ENCODE measurements around the gene GSTO2. TPM values are rescaled to one million over a fixed set of nuclear protein-coding genes. Genes with fewer than 3 reads are reported as not detected.

Gene GSTO2
- total RNA-seq, 2 experiments from 2014 or later, result 1.8 to 2.7 TPM

DNA sequence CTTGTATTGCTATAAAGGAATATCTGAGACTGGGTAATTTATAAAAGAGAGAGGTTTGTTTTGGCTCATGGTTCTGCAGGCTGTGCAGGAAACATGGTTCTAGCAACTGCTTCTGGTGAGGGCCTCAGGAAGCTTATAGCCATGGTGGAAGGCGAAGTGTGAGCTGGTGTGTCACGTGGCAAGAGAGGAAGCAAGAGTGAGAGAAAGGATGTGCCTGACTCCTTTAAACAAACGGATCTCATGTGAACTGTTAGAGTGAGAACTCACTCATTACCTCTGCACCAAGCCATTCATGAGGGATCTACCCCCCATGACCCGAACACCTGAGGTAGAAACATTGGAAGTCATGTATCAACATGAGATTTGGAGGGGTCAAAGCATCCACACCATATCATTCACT is 77.0 kb downstream of the GSTO2 start:
- ATAC-seq (peak; percentile 28), DNase-seq (no peak)
- H3K4me1 Mint-ChIP-seq (ENCODE audit: low read depth), result peaks cover 12% of the 10 kb centered on the region
- peaks cover 3% of the 10 kb centered on the region for H3K9me3 Mint-ChIP-seq
- H3K27ac Mint-ChIP-seq, result no peak overlapping the region
- no peak overlapping the region for H3K4me3 Mint-ChIP-seq
- H3K36me3 Mint-ChIP-seq (ENCODE audit: low read depth), result no peaks in the 10 kb centered on the region
- POLR2A ChIA-PET, result interaction anchor here (0.6 to 2.4 kb wide), 3 partner anchors 9 to 72 kb away, joined by 4 to 8 read pairs (median 4); no protein-coding TSS in a partner anchor
- H3K27me3 Mint-ChIP-seq, result no peaks in the 10 kb centered on the region
- intact Hi-C loops (cut with micrococcal nuclease), result no loop called here
- CTCF ChIA-PET, result interaction anchor here (0.6 to 10.5 kb wide), 5 partner anchors 9 to 154 kb away, joined by 3 to 234 read pairs (median 23); partner anchors contain the start of gene GSTO2
- TF ChIP-seq, protein P1, sequence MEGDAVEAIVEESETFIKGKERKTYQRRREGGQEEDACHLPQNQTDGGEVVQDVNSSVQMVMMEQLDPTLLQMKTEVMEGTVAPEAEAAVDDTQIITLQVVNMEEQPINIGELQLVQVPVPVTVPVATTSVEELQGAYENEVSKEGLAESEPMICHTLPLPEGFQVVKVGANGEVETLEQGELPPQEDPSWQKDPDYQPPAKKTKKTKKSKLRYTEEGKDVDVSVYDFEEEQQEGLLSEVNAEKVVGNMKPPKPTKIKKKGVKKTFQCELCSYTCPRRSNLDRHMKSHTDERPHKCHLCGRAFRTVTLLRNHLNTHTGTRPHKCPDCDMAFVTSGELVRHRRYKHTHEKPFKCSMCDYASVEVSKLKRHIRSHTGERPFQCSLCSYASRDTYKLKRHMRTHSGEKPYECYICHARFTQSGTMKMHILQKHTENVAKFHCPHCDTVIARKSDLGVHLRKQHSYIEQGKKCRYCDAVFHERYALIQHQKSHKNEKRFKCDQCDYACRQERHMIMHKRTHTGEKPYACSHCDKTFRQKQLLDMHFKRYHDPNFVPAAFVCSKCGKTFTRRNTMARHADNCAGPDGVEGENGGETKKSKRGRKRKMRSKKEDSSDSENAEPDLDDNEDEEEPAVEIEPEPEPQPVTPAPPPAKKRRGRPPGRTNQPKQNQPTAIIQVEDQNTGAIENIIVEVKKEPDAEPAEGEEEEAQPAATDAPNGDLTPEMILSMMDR (IDR thresholded peaks at IDR 0.05), result no peak

DNA sequence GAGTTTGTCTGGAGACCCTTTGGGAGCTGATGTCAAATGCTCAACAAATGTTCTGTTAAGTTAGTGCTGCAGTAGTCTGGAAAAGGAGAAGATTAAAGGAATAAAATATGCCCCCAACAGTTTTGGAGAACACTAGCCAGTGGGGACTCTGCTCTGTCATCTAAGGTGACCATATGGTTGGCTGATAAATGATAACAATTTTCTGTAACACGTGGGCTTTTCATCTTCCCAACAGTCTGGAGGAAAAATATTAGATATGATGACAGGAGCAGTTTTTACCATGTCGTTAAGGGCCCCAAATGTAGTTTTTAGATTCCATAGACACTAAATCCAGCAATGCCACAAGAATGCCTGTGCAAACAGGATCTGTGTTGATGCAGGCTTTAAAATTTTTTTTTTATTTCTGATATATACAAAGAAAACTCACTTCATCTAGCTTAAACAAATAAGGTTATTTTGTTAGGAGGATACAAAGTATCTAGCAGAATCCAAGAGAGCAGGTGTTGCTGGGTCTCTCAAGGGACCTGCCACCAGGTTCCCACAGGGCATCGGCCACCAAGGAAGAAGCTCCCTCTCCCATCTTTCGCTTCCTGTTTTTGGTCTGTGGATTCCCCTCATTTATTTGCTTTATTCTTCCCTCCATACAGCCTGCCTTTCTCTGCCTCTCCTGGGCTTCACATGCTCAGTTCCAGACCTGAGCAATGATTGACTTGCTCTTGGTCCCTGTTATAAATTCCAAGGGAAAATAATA is 78.5 kb downstream of the GSTO2 start:
- peaks cover under 1% of the 10 kb centered on the region for H3K27me3 Mint-ChIP-seq
- no peak for DNase-seq
- intact Hi-C loops (cut with micrococcal nuclease), result no loop called here
- TF ChIP-seq, protein P1 (IDR thresholded peaks at IDR 0.05), result no peak
- H3K4me1 Mint-ChIP-seq (ENCODE audit: low read depth), result peaks cover 20% of the 10 kb centered on the region
- no peaks in the 10 kb centered on the region for H3K36me3 Mint-ChIP-seq (ENCODE audit: low read depth)
- peaks cover 3% of the 10 kb centered on the region for H3K9me3 Mint-ChIP-seq
- CTCF ChIA-PET, result interaction anchor here (0.8 to 10.5 kb wide), 5 partner anchors 18 to 75 kb away, joined by 3 to 234 read pairs (median 23); partner anchors contain the start of gene GSTO2
- POLR2A ChIA-PET, result interaction anchor here (1.1 to 2.4 kb wide), 5 partner anchors 11 to 78 kb away, joined by 3 to 8 read pairs (median 3); partner anchors contain the start of gene GSTO2
- no peak overlapping the region for H3K27ac Mint-ChIP-seq
- H3K4me3 Mint-ChIP-seq, result no peak overlapping the region
- ATAC-seq, result no peak

DNA sequence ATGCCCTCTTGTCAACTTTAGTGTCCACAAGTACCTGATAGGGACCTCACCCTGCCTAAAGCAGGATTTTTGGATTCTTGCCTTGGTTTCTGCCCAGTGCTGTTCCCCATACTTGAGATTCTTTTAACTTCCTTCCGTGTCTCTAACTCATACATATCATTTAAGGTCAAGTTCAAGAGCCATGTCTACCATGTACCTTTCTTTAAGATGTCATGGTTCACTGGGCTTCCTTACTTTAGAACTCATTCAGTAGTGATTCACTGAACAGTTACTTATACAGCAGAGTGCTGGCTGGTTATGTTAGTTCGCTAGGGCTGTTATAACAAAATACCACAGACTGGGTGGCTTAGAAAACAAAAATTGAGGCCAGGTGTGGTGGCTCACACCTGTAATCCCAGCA is 79.6 kb downstream of the GSTO2 start:
- POLR2A ChIA-PET, result interaction anchor here (0.7 to 1.7 kb wide), 2 partner anchors 11 to 27 kb away, joined by 3 read pairs; partner anchors contain the start of gene ITPRIP
- ATAC-seq (no peak), DNase-seq (no peak)
- H3K9me3 Mint-ChIP-seq, result peaks cover 3% of the 10 kb centered on the region
- CTCF ChIA-PET, result interaction anchor here (1.5 to 10.5 kb wide), 6 partner anchors 10 to 76 kb away, joined by 5 to 234 read pairs (median 36); partner anchors contain the start of genes GSTO2 and ITPRIP
- H3K27me3 Mint-ChIP-seq, result peaks cover 2% of the 10 kb centered on the region
- peaks cover 22% of the 10 kb centered on the region for H3K4me1 Mint-ChIP-seq (ENCODE audit: low read depth)
- no peak overlapping the region for H3K4me3 Mint-ChIP-seq
- no peak overlapping the region for H3K27ac Mint-ChIP-seq
- TF ChIP-seq, protein P1 (IDR thresholded peaks at IDR 0.05), result no peak
- intact Hi-C loops (cut with micrococcal nuclease), result no loop called here
- no peaks in the 10 kb centered on the region for H3K36me3 Mint-ChIP-seq (ENCODE audit: low read depth)

DNA sequence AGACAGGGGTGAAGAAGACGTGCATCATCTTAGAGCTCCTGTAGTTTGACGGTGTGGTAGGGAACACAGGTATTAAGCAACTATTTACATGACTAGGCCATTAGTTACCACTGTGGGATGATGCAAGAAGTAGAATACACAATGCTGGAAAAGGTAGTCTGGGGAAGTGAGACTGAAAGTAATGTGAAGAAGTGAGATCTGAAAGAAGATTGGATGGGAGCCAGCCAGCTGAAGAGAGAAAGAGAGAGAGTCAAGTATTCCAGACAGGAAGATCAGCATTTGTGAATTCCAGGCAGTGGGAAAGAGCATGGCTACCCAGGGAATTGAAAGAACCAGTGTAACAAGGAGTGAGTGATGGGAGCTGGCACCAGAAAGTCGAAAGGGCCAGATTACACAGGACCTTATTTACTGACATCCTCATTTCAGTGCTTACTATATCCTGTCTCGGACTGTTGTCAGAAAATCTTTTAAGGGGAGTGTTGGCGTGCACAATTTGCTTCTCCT is 80.7 kb downstream of the GSTO2 start:
- peaks cover 22% of the 10 kb centered on the region for H3K4me1 Mint-ChIP-seq (ENCODE audit: low read depth)
- H3K9me3 Mint-ChIP-seq, result peaks cover 3% of the 10 kb centered on the region
- no peak for DNase-seq
- no peak for ATAC-seq
- H3K27ac Mint-ChIP-seq, result no peak overlapping the region
- ChIA-PET POLR2A (interaction anchor here (1.3 to 2.4 kb wide), 3 partner anchors 9 to 44 kb away, joined by 5 to 6 read pairs (median 6); partner anchors contain the start of gene ITPRIP), CTCF (interaction anchor here (1.0 to 10.5 kb wide), 15 partner anchors 8 to 197 kb away, joined by 3 to 234 read pairs (median 22); partner anchors contain the start of genes GSTO2 and ITPRIP)
- H3K36me3 Mint-ChIP-seq (ENCODE audit: low read depth), result no peaks in the 10 kb centered on the region
- TF ChIP-seq, protein P1 (IDR thresholded peaks at IDR 0.05), result no peak
- intact Hi-C loops (cut with micrococcal nuclease), result loop anchor here (1.0 kb wide), 1 partner anchor 44 kb away; no protein-coding TSS in a partner anchor
- H3K27me3 Mint-ChIP-seq, result peaks cover 2% of the 10 kb centered on the region
- H3K4me3 Mint-ChIP-seq, result no peak overlapping the region

Data from activated CD8-positive, alpha-beta T cell treated with anti-CD3 and anti-CD28 coated beads for 36 hours (primary cell).